Inferior parietal cortex (tissue), 1 donor: ENCODE data around the gene SCYGR8.
"Not testable (repeated sequence)": the region's sequence is repeated elsewhere in the genome, so short reads cannot be mapped to it uniquely, and the experiment has no call there.

Experiments used
- DNase-seq: peaks from one replicate; pipeline ENCODE4 v3.0.0-alpha.2; 2016; ENCODE audit errors: extremely low spot score

SCYGR8 gene, protein sequence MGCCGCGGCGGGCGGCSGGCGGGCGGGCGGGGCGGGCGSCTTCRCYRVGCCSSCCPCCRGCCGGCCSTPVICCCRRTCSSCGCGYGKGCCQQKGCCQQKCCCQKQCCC

GRCh38 chr2:227745594-227745993 lies at the start of gene SCYGR8:
Gene SCYGR8 (plus strand): TSS chr2:227745894. CDS start chr2:227745894, 0 bp downstream.
- no peak for DNase-seq

DNA sequence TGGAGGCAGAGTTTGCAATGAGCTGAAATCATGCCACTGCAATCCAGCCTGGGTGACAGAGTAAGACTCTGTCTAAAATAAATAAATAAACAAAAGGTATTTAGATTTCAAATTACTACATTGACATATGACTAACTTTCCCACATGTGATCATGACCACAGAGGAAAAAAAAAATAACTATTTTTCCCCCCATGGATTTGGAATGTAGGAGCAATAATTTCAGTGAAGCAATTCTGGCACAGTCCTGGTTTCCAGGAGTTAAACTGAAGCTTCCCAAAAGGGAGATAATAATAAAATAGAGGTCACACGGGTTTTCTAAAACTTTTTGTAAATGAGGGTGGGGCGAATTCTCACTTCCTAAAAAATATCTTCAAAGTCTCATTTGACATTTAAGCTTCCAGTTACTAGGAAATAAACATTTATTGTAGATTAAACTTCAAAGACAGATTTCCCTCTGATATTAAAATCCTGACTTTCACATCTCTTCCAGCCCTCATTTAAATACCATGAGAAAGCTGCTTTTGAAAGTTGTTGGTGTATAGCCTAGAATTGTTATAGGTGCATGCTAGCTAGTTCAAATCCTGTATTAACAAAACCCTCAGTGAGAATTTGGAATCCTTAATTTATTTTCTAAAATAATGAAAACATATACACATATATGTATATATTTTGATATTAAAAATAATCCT lies 48.6 kb upstream of the SCYGR8 start:
- no peak for DNase-seq

- no peak for DNase-seq
These were observed 44.1 kb upstream of the SCYGR8 start for GRCh38 chr2:227701556-227701955.

DNA sequence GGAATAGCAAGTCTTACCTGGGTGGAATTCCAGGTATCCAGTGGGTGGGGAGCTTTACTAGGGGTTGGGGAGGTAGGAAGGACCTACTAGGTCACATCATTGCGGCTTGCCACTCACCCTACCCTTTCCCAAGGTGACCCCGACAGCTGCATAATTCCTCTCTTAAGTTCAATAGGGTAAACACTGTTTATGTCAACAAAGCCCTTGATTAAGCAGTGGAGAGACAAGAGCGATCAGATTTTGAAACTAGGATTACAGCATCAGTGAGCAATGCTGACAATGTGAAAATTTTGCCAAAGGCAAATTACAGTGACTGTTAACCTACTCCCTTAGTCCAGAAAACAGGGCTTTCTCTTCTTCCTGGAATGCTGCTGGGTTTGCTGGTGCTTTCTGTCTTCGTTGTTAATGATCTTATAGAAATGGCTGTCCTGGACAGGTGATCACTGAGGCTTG lies 42.4 kb upstream of the SCYGR8 start:
- DNase-seq: no peak

GRCh38 chr2:227703961-227704360 lies 41.7 kb upstream of the SCYGR8 start:
- no peak for DNase-seq

GRCh38 chr2:227706859-227707258 lies 38.8 kb upstream of the SCYGR8 start:
- DNase-seq: no peak

GRCh38 chr2:227707390-227707789 lies 38.3 kb upstream of the SCYGR8 start:
- no peak for DNase-seq

DNA sequence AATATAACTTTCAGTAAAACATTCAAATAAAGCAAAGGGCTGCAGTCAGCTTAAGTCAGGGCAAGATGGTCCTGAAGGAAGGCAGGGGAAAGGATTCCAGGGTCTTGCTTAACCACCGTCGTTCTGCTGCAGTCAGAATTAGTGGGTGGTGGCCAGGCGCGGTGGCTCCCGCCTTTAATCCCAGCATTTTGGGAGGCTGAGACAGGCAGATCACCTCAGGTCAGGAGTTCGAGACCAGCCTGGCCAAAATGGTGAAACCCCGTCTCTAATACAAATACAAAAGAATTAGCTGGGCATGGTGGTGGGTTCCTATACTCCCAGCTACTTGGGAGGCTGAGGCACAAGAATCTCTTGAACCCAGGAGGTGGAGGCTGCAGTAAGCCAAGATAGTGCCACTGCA lies 34.7 kb upstream of the SCYGR8 start:
- no peak for DNase-seq

DNA sequence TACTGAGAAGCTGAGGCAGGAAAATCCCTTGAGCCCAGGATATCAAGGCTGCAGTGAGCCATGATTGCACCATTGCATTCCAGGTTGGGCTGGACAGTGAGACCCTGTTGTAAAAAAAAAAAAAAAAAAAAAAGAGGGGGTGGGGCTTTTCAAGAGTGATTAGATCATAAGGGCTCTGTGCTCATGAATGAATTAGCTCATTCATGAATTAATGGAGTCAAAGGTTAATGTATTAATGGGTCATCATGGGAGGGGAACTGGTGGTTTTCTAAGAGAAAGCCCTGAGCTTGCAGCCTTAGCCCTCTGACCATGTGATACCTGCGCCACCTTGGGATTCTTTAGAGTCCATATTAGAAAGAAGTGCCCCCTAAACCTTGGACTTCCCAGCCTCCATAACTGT lies 32.4 kb upstream of the SCYGR8 start:
- DNase-seq: no peak

- no peak for DNase-seq
These were observed 29.2 kb upstream of the SCYGR8 start for GRCh38 chr2:227716501-227716900.

DNA sequence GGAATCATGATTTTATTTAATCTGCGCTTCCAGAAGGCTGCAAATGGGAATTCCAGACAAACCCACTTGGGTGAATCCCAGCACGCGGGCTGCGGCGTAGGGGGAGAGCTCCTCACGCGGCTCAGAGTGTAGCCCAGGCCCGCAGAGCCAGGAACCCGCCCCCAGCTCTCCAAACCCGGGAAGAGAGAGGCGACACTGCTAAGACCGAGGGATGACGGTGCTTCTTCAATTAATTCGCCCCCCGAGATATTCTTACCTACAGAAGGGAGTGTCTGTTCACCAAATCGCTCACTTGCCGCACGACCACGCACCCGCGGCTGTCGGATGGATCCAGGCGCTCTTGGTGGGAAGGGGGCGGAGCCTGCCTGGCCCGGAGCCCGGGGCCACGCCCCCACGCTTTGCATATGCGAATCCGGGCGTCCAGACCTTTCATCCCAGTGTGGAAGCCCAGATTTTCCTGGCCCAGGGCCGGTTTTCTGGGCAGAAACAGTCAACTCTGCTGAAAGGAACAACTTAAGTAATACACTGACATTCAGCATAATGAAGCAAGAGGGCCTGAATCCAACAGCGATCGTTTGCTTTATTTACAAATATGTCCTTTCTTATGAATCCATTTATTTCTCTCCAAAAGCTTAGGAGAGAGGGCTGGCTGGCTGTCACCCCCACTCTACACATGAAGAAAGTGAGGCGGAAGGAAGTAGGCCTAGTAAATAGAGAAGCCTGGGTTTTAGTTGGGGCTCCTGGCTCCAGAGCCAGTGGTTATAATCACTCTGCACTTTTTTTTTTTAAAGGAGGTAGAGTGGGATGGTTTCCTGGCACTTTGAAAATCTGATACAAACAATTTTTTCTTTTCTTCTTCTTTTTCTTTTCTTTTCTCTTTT lies 27.8 kb upstream of the SCYGR8 start, which contains the start of gene SLC19A3:
Gene SLC19A3 (minus strand): TSS at position 342 of the 881 bp plus-strand sequence. CDS start 15,710 bp downstream, outside the sequence.
- DNase-seq: peak; percentile 69

- DNase-seq: no peak
These were observed 26.1 kb upstream of the SCYGR8 start for GRCh38 chr2:227719641-227720040.

DNA sequence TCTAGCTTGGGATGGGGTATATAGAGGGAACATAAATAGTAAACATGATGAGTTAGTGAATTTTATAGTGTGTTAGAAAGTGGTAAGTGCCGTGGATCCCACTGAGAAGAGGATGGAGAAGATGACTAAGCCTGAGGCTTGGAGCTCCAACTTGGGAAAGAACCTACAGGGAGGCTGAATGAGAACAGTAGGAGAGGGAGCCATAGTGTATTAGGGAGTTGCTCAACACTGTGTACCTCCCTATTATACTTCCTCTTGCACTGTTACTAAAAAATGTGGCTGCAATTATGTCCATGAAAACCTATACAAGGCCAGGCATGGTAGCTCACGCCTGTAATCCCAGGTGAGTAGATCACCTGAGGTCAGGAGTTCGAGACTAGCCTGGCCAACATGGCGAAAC lies 25.0 kb upstream of the SCYGR8 start:
- no peak for DNase-seq

- DNase-seq: not testable (repeated sequence)
These were observed 22.9 kb upstream of the SCYGR8 start for GRCh38 chr2:227722821-227723220.

DNA sequence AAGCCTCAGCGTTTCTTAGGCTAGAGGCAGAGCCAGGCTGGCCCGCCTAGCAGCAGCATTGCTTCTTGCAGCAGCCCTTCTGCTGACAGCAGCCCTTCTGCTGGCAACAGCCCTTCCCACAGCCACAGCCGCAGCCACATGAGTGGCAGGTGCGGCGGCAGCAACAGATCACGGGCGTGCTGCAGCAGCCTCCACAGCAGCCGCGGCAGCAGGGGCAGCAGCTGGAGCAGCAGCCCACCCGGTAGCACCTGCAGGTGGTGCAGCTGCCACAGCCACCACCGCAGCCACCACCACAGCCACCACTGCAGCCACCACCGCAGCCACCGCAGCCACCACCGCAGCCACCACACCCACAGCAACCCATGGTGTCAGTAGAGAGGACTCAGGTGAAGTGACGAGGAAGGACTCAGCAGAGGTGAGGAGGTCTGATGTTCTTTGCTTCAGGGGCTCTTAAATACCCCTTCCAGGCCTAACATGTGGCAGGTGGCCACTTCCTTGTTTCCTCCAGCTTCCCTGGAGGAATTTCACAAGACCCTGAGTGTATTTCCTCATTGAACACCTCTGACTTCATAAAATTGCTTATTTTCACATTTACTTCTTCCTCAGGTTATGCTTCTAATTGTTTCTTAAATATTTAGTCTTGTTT lies 21.2 kb upstream of the SCYGR8 start, which contains the start of gene SCYGR6:
Gene SCYGR6 (minus strand): TSS at position 364 of the 646 bp plus-strand sequence. CDS start 0 bp downstream, at position 364.
- DNase-seq: no peak

GRCh38 chr2:227728035-227728434 lies 17.7 kb upstream of the SCYGR8 start, which contains the start of gene SCYGR7:
Gene SCYGR7 (plus strand): TSS chr2:227728335. CDS start chr2:227728335, 0 bp downstream.
- DNase-seq: no peak

GRCh38 chr2:227739351-227739750 lies 6.3 kb upstream of the SCYGR8 start:
- DNase-seq: no peak

GRCh38 chr2:227740705-227741104 lies 5.0 kb upstream of the SCYGR8 start:
- not testable (repeated sequence) for DNase-seq

- no peak for DNase-seq
These were observed 2.4 kb downstream of the SCYGR8 start for GRCh38 chr2:227748079-227748478.

GRCh38 chr2:227756261-227756660 lies 10.6 kb downstream of the SCYGR8 start:
- not testable (repeated sequence) for DNase-seq

GRCh38 chr2:227759411-227760118 lies 13.9 kb downstream of the SCYGR8 start:
- no peak for DNase-seq
